A549 (cell line): ENCODE results near the gene CCDC12. TPM values are rescaled to one million over a fixed set of nuclear protein-coding genes. Genes with fewer than 3 reads are reported as not detected.

Experiments
- ATAC-seq, 2 experiments: fragments of 200-7000 bp in 1 of 2; fragments of >200 bp in 1 of 2; cut with Nextera tagmentation in 1 of 2; cut with Tn5 transposase in 1 of 2; 3 replicates each; pipeline versions ENCODE4 v1.8.0 to v1.9.1; 2018 to 2020; ENCODE audit warnings: mild to moderate bottlenecking in 1 of 2, moderate library complexity in 1 of 2
- CTCF ChIA-PET: fragments of 300-600 bp; sonication (Branson Sonifier 250); formaldehyde crosslinking; extraction: SDS; loops from one replicate; lab custom pipeline; 2021; ENCODE audit warnings: antibody characterized with exemption, inconsistent platforms; lab: Yijun Ruan, JAX
- POLR2A ChIA-PET: fragments of 350-600 bp; formaldehyde crosslinking; extraction: SDS; loops from one replicate; lab custom pipeline; 2021; ENCODE audit warnings: antibody characterized with exemption, inconsistent platforms; lab: Yijun Ruan, JAX
- DNase-seq, 2 experiments: peaks; one replicate each; pipeline versions ENCODE4 v3.0.0 to v3.0.0-alpha.2; 2011 to 2016; ENCODE audit warnings: low read depth in 1 of 2, low spot score in 1 of 2
- FAIRE-seq: peaks from 2 replicates; lab custom pipeline; 2011; peaks lifted over from hg19 to GRCh38; lab: Jason Lieb, UNC
- H3K27ac ChIP-seq, 2 experiments: fragments of >200 bp; sonication (Bioruptor Twin); formaldehyde crosslinking; 3 replicates each; pipeline ENCODE4 v1.5.1; 2016 to 2017
- H3K4me1 ChIP-seq: fragments of >200 bp; sonication (Bioruptor Twin); formaldehyde crosslinking; 3 replicates; pipeline ENCODE4 v1.6.1; 2016
- H3K4me2 ChIP-seq: fragments of >200 bp; sonication (Bioruptor Twin); formaldehyde crosslinking; 3 replicates; pipeline ENCODE4 v1.6.1; 2016
- H3K4me3 ChIP-seq: fragments of >200 bp; sonication (Bioruptor Twin); formaldehyde crosslinking; 3 replicates; pipeline ENCODE4 v1.5.1; 2016
- H3K9me3 ChIP-seq: fragments of >200 bp; sonication (Bioruptor Twin); formaldehyde crosslinking; 3 replicates; pipeline ENCODE4 v1.6.1; 2016
- ATOH8 ChIP-seq: fragments of 250-450 bp; sonication (Bioruptor Pico); IDR thresholded peaks from 2 replicates; pipeline ENCODE4 v1.5.0; 2020; ENCODE audit warnings: low read depth, mild to moderate bottlenecking, moderate library complexity
- BHLHE40 ChIP-seq: IDR thresholded peaks from 2 replicates; pipeline ENCODE4 v1.6.1; 2012; ENCODE audit warnings: low read depth, low read length, inconsistent platforms
- CEBPB ChIP-seq, 2 experiments: fragments of >200 bp in 1 of 2; sonication (Bioruptor Twin) in 1 of 2; formaldehyde crosslinking in 1 of 2; IDR thresholded peaks; 2 replicates each; pipeline ENCODE4 v1.6.1; 2012 to 2016
- CHD4 ChIP-seq: fragments of 200-600 bp; sonication (generic); IDR thresholded peaks from 2 replicates; pipeline ENCODE4 v1.6.1; 2016; ENCODE audit warnings: antibody characterized with exemption, mild to moderate bottlenecking, borderline replicate concordance
- CTCF ChIP-seq: fragments of >200 bp; sonication (Bioruptor Twin); formaldehyde crosslinking; IDR thresholded peaks from 3 replicates; pipeline ENCODE4 v1.5.1; 2016
- E2F6 ChIP-seq: IDR thresholded peaks from 2 replicates; pipeline ENCODE4 v1.6.1; 2012; ENCODE audit warnings: low read depth, borderline replicate concordance
- EHF ChIP-seq: fragments of 250-450 bp; sonication (Bioruptor Pico); IDR thresholded peaks from 2 replicates; pipeline ENCODE4 v1.5.0; 2020; ENCODE audit warnings: mild to moderate bottlenecking
- EHMT2 ChIP-seq: fragments of 200-600 bp; sonication (generic); IDR thresholded peaks from 2 replicates; pipeline ENCODE4 v1.6.1; 2016; ENCODE audit warnings: antibody characterized with exemption, low read depth, mild to moderate bottlenecking, moderate library complexity
- ESRRA ChIP-seq: fragments of 150-350 bp; IDR thresholded peaks from 2 replicates; pipeline ENCODE4 v1.6.1; 2014; ENCODE audit warnings: mild to moderate bottlenecking, low read length, borderline replicate concordance
- FOXS1 ChIP-seq: fragments of 250-450 bp; sonication (Bioruptor Pico); IDR thresholded peaks from 2 replicates; pipeline ENCODE4 v1.5.0; 2020; ENCODE audit warnings: mild to moderate bottlenecking, moderate library complexity
- HDAC2 ChIP-seq: fragments of 200-600 bp; sonication (generic); IDR thresholded peaks from 2 replicates; pipeline ENCODE4 v1.6.1; 2016
- HMGXB4 ChIP-seq: fragments of 250-450 bp; sonication (Bioruptor Pico); IDR thresholded peaks from 2 replicates; pipeline ENCODE4 v1.5.0; 2021; ENCODE audit warnings: mild to moderate bottlenecking, moderate library complexity, borderline replicate concordance
- JUNB ChIP-seq: fragments of >200 bp; sonication (Bioruptor Twin); formaldehyde crosslinking; IDR thresholded peaks from 2 replicates; pipeline ENCODE4 v1.6.1; 2016
- KDM1A ChIP-seq: fragments of 200-600 bp; sonication (generic); IDR thresholded peaks from 2 replicates; pipeline ENCODE4 v1.6.1; 2016; ENCODE audit warnings: low read depth, mild to moderate bottlenecking
- MAFK ChIP-seq: fragments of 450-650 bp; IDR thresholded peaks from 2 replicates; pipeline ENCODE4 v1.6.1; 2014; ENCODE audit not compliant: partially characterized antibody
- MAX ChIP-seq: IDR thresholded peaks from 2 replicates; pipeline ENCODE4 v1.6.1; 2012
- MAZ ChIP-seq: fragments of 150-350 bp; IDR thresholded peaks from 2 replicates; pipeline ENCODE4 v1.6.1; 2014; ENCODE audit warnings: antibody characterized with exemption, low read depth, low read length, borderline replicate concordance
- NPAS2 ChIP-seq: fragments of 250-450 bp; sonication (Bioruptor Pico); IDR thresholded peaks from 2 replicates; pipeline ENCODE4 v1.8.0; 2022; ENCODE audit warnings: mild to moderate bottlenecking, moderate library complexity, borderline replicate concordance
- NR3C1 ChIP-seq: fragments of >200 bp; sonication (Bioruptor Twin); formaldehyde crosslinking; IDR thresholded peaks from 3 replicates; pipeline ENCODE4 v1.6.1; 2017
- POLR2A ChIP-seq: IDR thresholded peaks from 2 replicates; pipeline ENCODE4 v1.6.1; 2012; ENCODE audit warnings: mild to moderate bottlenecking, low read length
- RAD21 ChIP-seq, 2 experiments: fragments of >200 bp in 1 of 2; sonication (Bioruptor Twin) in 1 of 2; formaldehyde crosslinking in 1 of 2; IDR thresholded peaks in 1 of 2; conservative IDR thresholded peaks in 1 of 2; 2 replicates in 1 of 2; 3 replicates in 1 of 2; pipeline ENCODE4 v1.6.1; 2012 to 2018; ENCODE audit warnings: inconsistent platforms in 1 of 2
- RARB ChIP-seq: fragments of 250-450 bp; sonication (Bioruptor Pico); IDR thresholded peaks from 2 replicates; pipeline ENCODE4 v1.8.0; 2021; ENCODE audit warnings: mild to moderate bottlenecking, moderate library complexity
- REST ChIP-seq: fragments of 200-600 bp; sonication (generic); IDR thresholded peaks from 2 replicates; pipeline ENCODE4 v1.6.1; 2016; ENCODE audit warnings: antibody characterized with exemption, mild to moderate bottlenecking, moderate library complexity
- TFCP2L1 ChIP-seq: fragments of 250-450 bp; sonication (Bioruptor Pico); IDR thresholded peaks from 2 replicates; pipeline ENCODE4 v1.5.0; 2021; ENCODE audit warnings: mild to moderate bottlenecking
- ZFP36 ChIP-seq: fragments of 450-650 bp; IDR thresholded peaks from 2 replicates; pipeline ENCODE4 v1.6.1; 2014; ENCODE audit warnings: borderline replicate concordance; ENCODE audit not compliant: partially characterized antibody
- ZSCAN20 ChIP-seq: fragments of 250-450 bp; sonication (Bioruptor Pico); IDR thresholded peaks from 2 replicates; pipeline ENCODE4 v1.8.0; 2022; ENCODE audit warnings: mild to moderate bottlenecking, moderate library complexity
- WGBS: methylation state at CpG from one replicate; pipeline ENCODE4 v1.1.6; 2017; ENCODE audit errors: missing lambda C conversion rate; 5-methylcytosine and 5-hydroxymethylcytosine counted together
- polyA plus RNA-seq, 4 experiments: library from polyadenylated mRNA; depleted of rRNA in 3 of 4; stranded (reverse); fragments of >200 nt; fragmentation: RNase III in 1 of 4; extraction: RNeasy Plus Mini Kit Qiagen cat#74134 plus additional on column Dnase treatment in 1 of 4; gene quantifications; 2 replicates in 3 of 4; 3 replicates in 1 of 4; pipeline ENCODE4 v1.2.3, GENCODE V29; 2011 to 2017

Gene CCDC12
- polyA plus RNA-seq, 2 of the 4 experiments (the other 2 are of a cell fraction) = 34.8 to 81.0 TPM

- no peaks in the 10 kb centered on the region for H3K9me3 ChIP-seq
- DNase-seq (no peak), FAIRE-seq (no peak), ATAC-seq (no peak)
- no peak overlapping the region for H3K27ac ChIP-seq
- CTCF ChIA-PET = interaction anchor here (0.6 to 2.6 kb wide), 4 partner anchors 7 to 286 kb away, joined by 3 to 8 read pairs (median 3); no protein-coding TSS in a partner anchor
- no peaks in the 10 kb centered on the region for H3K4me1 ChIP-seq
- TF ChIP-seq RAD21 (conservative IDR thresholded peaks at IDR 0.05 in 1 of 2, IDR thresholded peaks at IDR 0.05 in 1 of 2) (no peak), HDAC2 (no peak), ZFP36 (no peak), E2F6 (no peak), ZSCAN20 (CRISPR knock-in tag) (no peak), MAX (no peak), POLR2A (no peak)
- TF ChIP-seq, all 56 proteins: peak for 0
- WGBS = 90% methylated on average over 7 of the region's 9 CpGs
- POLR2A ChIA-PET = no interaction called here
- no peak overlapping the region for H3K4me2 ChIP-seq
- no peak overlapping the region for H3K4me3 ChIP-seq
These were observed 29.7 kb upstream of the CCDC12 start for GRCh38 chr3:47006145-47006651.

GRCh38 chr3:47005212-47006144 lies 28.9 kb upstream of the CCDC12 start:
- Histone ChIP-seq H3K4me1 (peaks cover 2% of the 10 kb centered on the region; the same call in 1 of the 3 replicates), H3K27ac (no peak overlapping the region), H3K4me3 (no peak overlapping the region), H3K9me3 (no peaks in the 10 kb centered on the region), H3K4me2 (no peak overlapping the region)
- CTCF ChIA-PET = interaction anchor here (1.1 to 1.5 kb wide), 3 partner anchors 11 to 287 kb away, joined by 3 read pairs; no protein-coding TSS in a partner anchor
- TF ChIP-seq JUNB (no peak), FOXS1 (CRISPR knock-in tag) (no peak), MAFK (no peak), REST (no peak), EHMT2 (no peak), ESRRA (no peak), RARB (CRISPR knock-in tag) (no peak), MAZ (no peak), KDM1A (no peak), HMGXB4 (CRISPR knock-in tag) (no peak), NPAS2 (CRISPR knock-in tag) (no peak), CHD4 (no peak), CTCF (no peak), NR3C1 (no peak), TFCP2L1 (CRISPR knock-in tag) (no peak), CEBPB (IDR thresholded peaks at IDR 0.05) (no peak), ATOH8 (CRISPR knock-in tag) (no peak), BHLHE40 (no peak), EHF (CRISPR knock-in tag) (no peak)
- no peak for ATAC-seq
- 89% methylated on average over 13 of the region's 32 CpGs for WGBS
- DNase-seq = no peak
- POLR2A ChIA-PET = no interaction called here
- FAIRE-seq = no peak
